Measurements from ENCODE around the gene MCRIP2.

The MCRIP2 gene

DNA sequence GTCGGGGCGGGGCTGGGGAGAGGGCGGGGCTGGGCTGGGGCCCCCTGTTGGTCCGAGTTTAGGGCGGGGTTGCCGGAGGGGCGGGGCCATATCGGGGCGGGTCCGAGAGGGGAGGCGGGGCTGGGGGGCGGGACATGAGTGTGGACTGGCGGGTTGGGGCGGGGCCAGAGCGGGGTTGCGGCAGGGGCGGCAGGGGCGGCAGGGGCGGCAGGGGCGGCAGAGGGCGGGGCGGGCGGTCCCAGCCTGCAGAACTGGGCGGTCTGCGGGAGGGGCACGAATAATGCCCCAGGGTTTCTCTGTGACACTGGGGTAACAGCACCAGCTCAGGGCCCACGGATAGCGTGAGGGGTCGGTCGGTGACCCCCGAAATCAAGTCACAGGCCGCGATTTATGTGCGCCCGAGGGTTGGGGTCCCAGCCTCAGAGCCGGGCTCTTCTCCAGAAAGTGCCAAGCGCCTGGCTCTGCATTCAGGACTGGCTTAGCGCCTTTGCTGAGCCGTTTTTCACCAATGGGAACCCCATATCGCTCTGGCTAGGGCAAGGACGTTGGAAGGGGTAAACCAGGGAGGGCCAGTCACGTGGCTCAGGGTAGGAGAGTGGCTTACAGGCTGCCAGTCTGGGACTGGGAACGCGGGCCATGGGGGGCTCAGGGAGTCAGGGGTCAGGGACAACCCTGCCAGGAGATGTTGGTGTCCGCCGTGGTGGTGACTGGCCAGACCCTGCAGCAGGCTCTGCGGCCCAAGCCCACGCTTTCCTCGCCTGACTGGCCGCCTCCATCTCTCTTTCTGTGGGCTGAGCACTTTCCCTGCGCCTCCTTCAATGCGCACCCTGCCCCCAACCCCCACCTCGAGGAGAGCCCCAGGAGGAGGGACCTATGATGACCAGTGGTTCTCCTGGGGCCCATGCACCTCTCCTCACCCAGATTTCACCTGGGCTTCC lies 4.3 kb upstream of the MCRIP2 start:
- TF ChIP-seq CTCF (IDR thresholded peaks at IDR 0.05; ENCODE audit: insufficient read depth, low read depth, low read length, missing control alignments) = no peak
- peak overlapping the region; percentile 69 for H3K4me3 ChIP-seq (ENCODE audit: low read depth, low read length)
- peak; percentile 95 for DNase-seq (ENCODE audit: low read depth)

- DNase-seq (ENCODE audit: low read depth) = no peak
- no peak overlapping the region for H3K4me3 ChIP-seq (ENCODE audit: low read depth, low read length)
- TF ChIP-seq CTCF (IDR thresholded peaks at IDR 0.05; ENCODE audit: insufficient read depth, low read depth, low read length, missing control alignments) = no peak
Measured at GRCh38 chr16:638034-638543, 3.5 kb upstream of the MCRIP2 start.

DNA sequence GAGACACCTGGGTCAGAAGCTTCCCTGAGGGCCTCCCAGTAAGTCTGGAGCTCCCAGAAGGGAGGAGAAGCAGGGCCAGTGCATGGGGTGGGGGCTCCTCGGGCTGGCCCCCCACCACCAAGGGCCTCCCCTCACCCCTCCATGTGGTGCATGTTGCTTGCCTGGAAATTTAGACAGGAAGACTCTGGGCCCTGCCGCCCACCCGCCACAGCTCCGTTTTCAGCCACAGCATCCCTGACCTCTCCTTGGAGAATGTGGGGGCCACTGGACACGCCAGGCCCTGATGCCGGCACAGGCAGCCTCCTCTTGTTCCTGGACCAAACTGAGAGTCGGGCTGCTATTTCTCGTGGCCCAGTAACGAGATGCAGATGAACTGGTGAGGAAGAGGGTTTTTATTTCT lies 2.8 kb upstream of the MCRIP2 start:
- TF ChIP-seq CTCF (IDR thresholded peaks at IDR 0.05; ENCODE audit: insufficient read depth, low read depth, low read length, missing control alignments) = no peak
- no peak for DNase-seq (ENCODE audit: low read depth)

GRCh38 chr16:640614-641013 lies 1.0 kb upstream of the MCRIP2 start:
- no peak for TF ChIP-seq CTCF (IDR thresholded peaks at IDR 0.05; ENCODE audit: insufficient read depth, low read depth, low read length, missing control alignments)
- H3K4me3 ChIP-seq (ENCODE audit: low read depth, low read length) = peak overlapping the region; percentile 93
- DNase-seq (ENCODE audit: low read depth) = no peak

More for the DNA sequence above, 2.8 kb upstream of the MCRIP2 start:
- H3K4me3 ChIP-seq (ENCODE audit: low read depth, low read length) = no peak overlapping the region

- H3K4me3 ChIP-seq (ENCODE audit: low read depth, low read length) = peak overlapping the region; percentile 93
- TF ChIP-seq CTCF (IDR thresholded peaks at IDR 0.05; ENCODE audit: insufficient read depth, low read depth, low read length, missing control alignments) = no peak
- peak; percentile 81 for DNase-seq (ENCODE audit: low read depth)
Measured at GRCh38 chr16:642189-643049, 791 bp downstream of the MCRIP2 start.

DNA sequence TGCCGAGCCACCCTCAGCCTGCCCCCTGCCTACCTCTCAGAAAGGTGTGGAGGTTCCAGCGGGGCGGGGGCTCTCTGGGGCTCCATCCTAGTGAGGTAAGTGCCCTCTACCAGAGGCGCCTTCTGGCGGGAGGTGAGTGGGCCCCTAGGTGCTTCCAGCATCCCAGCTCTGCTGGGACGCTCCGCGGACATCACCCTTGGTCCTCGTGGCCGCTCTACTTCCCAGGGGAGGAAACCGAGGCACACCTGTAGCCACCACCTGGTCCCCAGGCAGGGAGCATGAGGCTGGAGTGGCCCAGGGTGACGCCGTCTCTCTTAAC lies 1.4 kb downstream of the MCRIP2 start:
- TF ChIP-seq CTCF (IDR thresholded peaks at IDR 0.05; ENCODE audit: insufficient read depth, low read depth, low read length, missing control alignments) = no peak
- H3K4me3 ChIP-seq (ENCODE audit: low read depth, low read length) = peak overlapping the region; percentile 93
- no peak for DNase-seq (ENCODE audit: low read depth)
